ENCODE results near the gene VPREB1. TPM values are rescaled to one million over a fixed set of nuclear protein-coding genes. Genes with fewer than 3 reads are reported as not detected.
"Not testable (repeated sequence)": the region's sequence is repeated elsewhere in the genome, so short reads cannot be mapped to it uniquely, and the experiment has no call there.

VPREB1 gene
- total and polyA plus RNA-seq, 10 donors: 0.22 to 9.6 (median 0.30) TPM; not detected in 7

- WGBS, 5 donors: 62 to 78% (median 67%) methylated on average over 35 to 39 of the region's 39 CpGs
- H3K27ac ChIP-seq: no peak overlapping the region
- TF ChIP-seq POLR2AphosphoS5 (IDR thresholded peaks at IDR 0.05) (no peak), POLR2A (IDR thresholded peaks at IDR 0.05) (no peak), CTCF (IDR thresholded peaks at IDR 0.05 in 8 of 11, conservative IDR thresholded peaks at IDR 0.05 in 3 of 11) (no peak)
- H3K36me3 ChIP-seq: no peaks in the 10 kb centered on the region
- intact Hi-C loops (cut with DNase I; ENCODE audit: low total_unique reads): no loop called here
- peaks cover 0 to 38% (median 0%) of the 10 kb centered on the region in 7 donors for H3K27me3 ChIP-seq (replicated peaks in 1 of 7)
- peaks cover 0 to 52% (median 22%) of the 10 kb centered on the region in 6 donors for H3K4me1 ChIP-seq
- H3K9me3 ChIP-seq: no peaks in the 10 kb centered on the region
- no peak overlapping the region for H3K4me3 ChIP-seq
- no peak for DNase-seq
Measured at GRCh38 chr22:22203048-22203971, 41.3 kb upstream of the VPREB1 start.

GRCh38 chr22:22207845-22208564 lies 36.6 kb upstream of the VPREB1 start:
- H3K4me1 ChIP-seq: peaks cover 0 to 55% (median 21%) of the 10 kb centered on the region in 6 donors
- intact Hi-C loops (cut with DNase I; ENCODE audit: low total_unique reads): no loop called here
- DNase-seq: peak; percentile 93
- H3K36me3 ChIP-seq: no peaks in the 10 kb centered on the region
- peaks cover 0 to 21% (median 0%) of the 10 kb centered on the region in 7 donors for H3K27me3 ChIP-seq (replicated peaks in 1 of 7)
- H3K27ac ChIP-seq: peak overlapping the region in 1 of 8 donors; percentile 47
- no peaks in the 10 kb centered on the region for H3K9me3 ChIP-seq
- peak overlapping the region in 1 of 8 donors; percentile 20 for H3K4me3 ChIP-seq
- TF ChIP-seq POLR2A (IDR thresholded peaks at IDR 0.05) (no peak), CTCF (IDR thresholded peaks at IDR 0.05 in 8 of 11, conservative IDR thresholded peaks at IDR 0.05 in 3 of 11) (peak; percentile 56 to 79 (median 72)), POLR2AphosphoS5 (IDR thresholded peaks at IDR 0.05) (peak in 2 of 3 donors; percentile 54 to 79)
- 7 to 18% (median 12%) methylated on average over 5 to 6 of the region's 6 CpGs for WGBS, 5 donors

- Histone ChIP-seq H3K36me3 (no peaks in the 10 kb centered on the region), H3K9me3 (no peaks in the 10 kb centered on the region), H3K27me3 (replicated peaks in 1 of 7) (peaks cover 0 to 14% (median 0%) of the 10 kb centered on the region in 7 donors), H3K4me1 (peaks cover 0 to 55% (median 21%) of the 10 kb centered on the region in 6 donors), H3K27ac (peak overlapping the region in 1 of 8 donors; percentile 47), H3K4me3 (no peak overlapping the region)
- intact Hi-C loops (cut with DNase I; ENCODE audit: low total_unique reads): no loop called here
- TF ChIP-seq POLR2A (IDR thresholded peaks at IDR 0.05): no peak
- no peak for TF ChIP-seq POLR2AphosphoS5 (IDR thresholded peaks at IDR 0.05)
- TF ChIP-seq CTCF (IDR thresholded peaks at IDR 0.05 in 8 of 11, conservative IDR thresholded peaks at IDR 0.05 in 3 of 11): no peak
- DNase-seq: no peak
- 28 to 75% (median 69%) methylated on average over 2 of the region's 2 CpGs for WGBS, 5 donors
Measured at GRCh38 chr22:22208652-22209051, 35.9 kb upstream of the VPREB1 start.

GRCh38 chr22:22209080-22209640 lies 35.4 kb upstream of the VPREB1 start:
- H3K9me3 ChIP-seq; DNase-seq; intact Hi-C loops (cut with DNase I; ENCODE audit: low total_unique reads); H3K4me3 ChIP-seq; H3K36me3 ChIP-seq; H3K27ac ChIP-seq: not testable (repeated sequence)
- H3K27me3 ChIP-seq (replicated peaks in 1 of 7): peaks cover 0 to 14% (median 0%) of the 10 kb centered on the region in 7 donors
- WGBS, 5 donors: 85 to 90% (median 88%) methylated on average over 12 to 14 of the region's 14 CpGs
- H3K4me1 ChIP-seq: peaks cover 0 to 55% (median 21%) of the 10 kb centered on the region in 6 donors

Data from spleen (tissue), 11 donors.